NCI-H128 (cell line): ENCODE data around the gene TBC1D10B.
"Not testable (repeated sequence)": the region's sequence is repeated elsewhere in the genome, so short reads cannot be mapped to it uniquely, and the experiment has no call there.

ENCODE experiments used
- DNase-seq: peaks from one replicate; lab custom pipeline; 2025; ENCODE audit not compliant: unreplicated experiment; lab: John Stamatoyannopoulos, UW

The TBC1D10B gene

DNA sequence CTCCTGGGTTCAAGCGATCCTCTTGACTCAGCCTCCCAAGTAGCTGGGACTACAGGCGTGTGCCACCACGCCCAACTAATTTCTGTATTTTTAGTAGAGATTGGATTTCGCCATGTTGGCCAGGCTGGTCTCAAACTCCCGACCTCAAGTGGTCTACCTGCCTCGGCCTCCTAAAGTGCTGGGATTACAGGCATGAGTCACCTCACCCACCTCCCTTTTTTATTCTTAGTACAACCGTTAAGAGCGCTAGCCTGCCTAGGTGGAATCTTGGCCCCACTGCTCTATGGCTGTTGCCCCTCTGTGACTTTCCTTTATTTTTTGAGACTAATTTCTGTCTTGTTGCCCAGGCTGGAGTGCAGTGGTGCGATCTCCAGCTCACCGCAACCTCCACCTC, 32.3 kb downstream of the TBC1D10B start:
- not testable (repeated sequence) for DNase-seq

GRCh38 chr16:30335598-30336474, 34.5 kb downstream of the TBC1D10B start:
- DNase-seq = no peak

DNA sequence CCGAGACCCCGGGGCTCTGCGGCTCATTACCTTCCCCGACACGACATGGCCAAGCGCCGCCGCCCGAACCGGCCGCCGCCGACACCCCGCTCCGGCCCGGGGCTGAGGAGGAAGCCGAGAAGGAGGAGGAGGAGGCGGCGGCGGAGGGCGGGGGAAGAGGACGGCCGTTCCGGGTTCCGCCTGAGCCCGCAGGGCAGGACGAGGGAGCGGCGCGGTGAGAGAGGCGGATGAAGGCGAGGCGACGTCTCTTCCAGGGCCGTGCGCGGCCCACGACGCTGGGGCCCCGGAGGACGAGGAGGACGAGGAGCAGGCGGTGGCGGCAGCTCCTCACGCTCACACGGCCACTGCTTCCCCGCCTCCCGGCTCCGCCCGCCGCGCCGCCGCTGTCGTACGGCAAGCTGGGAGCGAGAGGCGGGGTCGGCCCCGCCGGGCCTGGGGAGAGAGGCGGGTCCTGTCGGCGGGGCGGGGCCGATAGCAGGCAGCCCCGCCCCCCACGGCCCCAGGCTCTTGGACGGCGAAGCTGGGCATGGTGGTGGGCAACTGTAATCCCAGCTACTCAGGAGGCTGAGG, 35.2 kb downstream of the TBC1D10B start:
- DNase-seq = peak; percentile 37

- DNase-seq = peak; percentile 2
These were observed 35.8 kb downstream of the TBC1D10B start for GRCh38 chr16:30334473-30334989.

GRCh38 chr16:30324220-30324619, 46.1 kb downstream of the TBC1D10B start:
- DNase-seq = not testable (repeated sequence)

DNA sequence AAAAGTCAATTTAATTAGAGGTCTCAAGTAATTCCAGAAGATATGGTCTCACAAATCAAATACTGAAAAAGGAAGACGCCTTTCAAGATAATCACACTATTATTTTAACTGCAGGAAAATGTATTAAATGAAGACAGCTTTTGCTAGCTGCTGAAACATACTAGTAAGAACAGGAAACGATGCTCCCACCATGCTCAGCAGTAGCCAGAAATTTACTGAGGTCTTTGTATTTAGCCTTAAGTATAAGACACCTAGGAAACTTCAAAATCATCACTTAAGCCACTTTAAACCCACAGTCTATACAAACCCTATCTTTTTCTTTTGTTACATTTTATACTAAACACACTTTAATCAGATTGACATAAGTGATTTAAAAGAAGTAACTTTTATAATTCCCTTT, 51.6 kb downstream of the TBC1D10B start:
- not testable (repeated sequence) for DNase-seq

DNA sequence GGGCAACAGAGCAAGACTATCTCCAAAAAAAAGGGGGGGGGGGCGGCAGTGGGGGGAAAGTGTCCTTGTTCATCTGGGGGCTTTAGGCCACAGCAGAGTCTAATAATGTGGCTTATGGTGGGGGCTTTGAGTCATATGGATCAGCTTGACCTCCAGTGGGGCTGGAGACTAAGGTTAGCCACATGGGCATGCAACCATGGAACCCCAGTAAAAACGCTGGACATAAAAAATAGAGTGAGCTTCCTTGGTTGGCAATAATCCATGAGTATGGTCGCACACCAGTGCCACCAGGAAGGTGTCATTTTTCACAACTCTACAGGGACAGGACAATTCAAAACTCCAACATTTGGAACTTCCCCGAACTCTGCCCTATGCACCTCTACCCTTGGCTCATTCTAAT, 59.4 kb downstream of the TBC1D10B start:
- not testable (repeated sequence) for DNase-seq

GRCh38 chr16:30309255-30309654, 61.0 kb downstream of the TBC1D10B start:
- DNase-seq = not testable (repeated sequence)
